HG02970 (cell line): Measurements from ENCODE around the gene CHD6.

Experiments used
- ATAC-seq: cut with Tn5 transposase; IDR thresholded peaks from one replicate; pipeline ENCODE4 v1.9.1; 2021; ENCODE audit warnings: mild to moderate bottlenecking, moderate library complexity, moderate number of reproducible peaks; ENCODE audit not compliant: unreplicated experiment, low FRiP score

CHD6 gene, protein sequence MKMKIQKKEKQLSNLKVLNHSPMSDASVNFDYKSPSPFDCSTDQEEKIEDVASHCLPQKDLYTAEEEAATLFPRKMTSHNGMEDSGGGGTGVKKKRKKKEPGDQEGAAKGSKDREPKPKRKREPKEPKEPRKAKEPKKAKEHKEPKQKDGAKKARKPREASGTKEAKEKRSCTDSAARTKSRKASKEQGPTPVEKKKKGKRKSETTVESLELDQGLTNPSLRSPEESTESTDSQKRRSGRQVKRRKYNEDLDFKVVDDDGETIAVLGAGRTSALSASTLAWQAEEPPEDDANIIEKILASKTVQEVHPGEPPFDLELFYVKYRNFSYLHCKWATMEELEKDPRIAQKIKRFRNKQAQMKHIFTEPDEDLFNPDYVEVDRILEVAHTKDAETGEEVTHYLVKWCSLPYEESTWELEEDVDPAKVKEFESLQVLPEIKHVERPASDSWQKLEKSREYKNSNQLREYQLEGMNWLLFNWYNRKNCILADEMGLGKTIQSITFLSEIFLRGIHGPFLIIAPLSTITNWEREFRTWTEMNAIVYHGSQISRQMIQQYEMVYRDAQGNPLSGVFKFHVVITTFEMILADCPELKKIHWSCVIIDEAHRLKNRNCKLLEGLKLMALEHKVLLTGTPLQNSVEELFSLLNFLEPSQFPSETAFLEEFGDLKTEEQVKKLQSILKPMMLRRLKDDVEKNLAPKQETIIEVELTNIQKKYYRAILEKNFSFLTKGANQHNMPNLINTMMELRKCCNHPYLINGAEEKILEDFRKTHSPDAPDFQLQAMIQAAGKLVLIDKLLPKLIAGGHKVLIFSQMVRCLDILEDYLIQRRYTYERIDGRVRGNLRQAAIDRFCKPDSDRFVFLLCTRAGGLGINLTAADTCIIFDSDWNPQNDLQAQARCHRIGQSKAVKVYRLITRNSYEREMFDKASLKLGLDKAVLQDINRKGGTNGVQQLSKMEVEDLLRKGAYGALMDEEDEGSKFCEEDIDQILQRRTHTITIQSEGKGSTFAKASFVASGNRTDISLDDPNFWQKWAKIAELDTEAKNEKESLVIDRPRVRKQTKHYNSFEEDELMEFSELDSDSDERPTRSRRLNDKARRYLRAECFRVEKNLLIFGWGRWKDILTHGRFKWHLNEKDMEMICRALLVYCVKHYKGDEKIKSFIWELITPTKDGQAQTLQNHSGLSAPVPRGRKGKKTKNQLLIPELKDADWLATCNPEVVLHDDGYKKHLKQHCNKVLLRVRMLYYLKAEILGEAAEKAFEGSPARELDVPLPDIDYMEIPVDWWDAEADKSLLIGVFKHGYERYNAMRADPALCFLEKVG (N-terminal part only)

GRCh38 chr20:41617902-41618806 lies at the start of gene CHD6:
Gene CHD6, minus strand, starts transcription at chr20:41618377. Its CDS starts 67,040 bp downstream, at chr20:41551337.
- peak; percentile 99 for ATAC-seq

- ATAC-seq = no peak
These were observed 46.4 kb upstream of the CHD6 start for GRCh38 chr20:41664584-41664983.

DNA sequence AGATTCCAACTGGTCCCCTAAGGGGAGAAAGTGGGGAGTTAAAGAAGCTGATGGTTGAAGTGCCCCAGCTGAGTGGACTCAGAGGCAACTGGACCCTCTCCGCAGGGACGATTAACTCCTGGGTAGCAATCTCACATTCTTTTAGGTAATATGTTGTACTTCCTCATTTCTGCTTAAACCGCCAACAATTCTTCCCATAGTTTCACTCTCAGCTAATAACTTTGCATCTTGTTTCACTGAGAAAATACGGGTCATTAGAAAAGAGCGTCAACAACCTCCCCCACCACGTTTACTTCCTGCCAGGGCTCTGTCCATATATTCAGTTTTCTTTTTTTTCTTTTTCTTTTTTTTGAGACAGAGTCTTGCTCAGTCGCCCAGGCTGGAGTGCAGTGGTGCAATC lies 39.5 kb upstream of the CHD6 start:
- no peak for ATAC-seq

- ATAC-seq = no peak
These were observed 37.9 kb upstream of the CHD6 start for GRCh38 chr20:41655962-41656618.

DNA sequence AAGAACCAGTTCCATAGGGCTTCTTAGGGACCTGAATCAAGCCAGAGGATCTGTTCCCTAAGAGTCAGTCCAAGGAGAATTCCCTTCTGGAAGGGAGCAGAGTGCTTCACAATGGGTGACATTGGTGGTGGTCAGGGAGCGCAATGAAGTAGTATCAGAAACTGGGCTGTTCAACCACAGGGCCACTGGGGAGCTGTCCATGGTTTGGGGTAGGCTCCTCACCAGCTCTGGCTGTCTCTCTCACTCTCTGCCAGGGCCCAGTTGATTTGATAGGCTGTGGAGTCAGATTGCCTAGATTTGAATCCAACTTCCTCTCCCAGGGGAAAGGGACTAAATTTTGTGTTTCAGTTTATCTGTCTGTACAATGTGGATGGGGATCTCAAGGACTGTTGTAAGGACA lies 36.7 kb upstream of the CHD6 start:
- no peak for ATAC-seq

DNA sequence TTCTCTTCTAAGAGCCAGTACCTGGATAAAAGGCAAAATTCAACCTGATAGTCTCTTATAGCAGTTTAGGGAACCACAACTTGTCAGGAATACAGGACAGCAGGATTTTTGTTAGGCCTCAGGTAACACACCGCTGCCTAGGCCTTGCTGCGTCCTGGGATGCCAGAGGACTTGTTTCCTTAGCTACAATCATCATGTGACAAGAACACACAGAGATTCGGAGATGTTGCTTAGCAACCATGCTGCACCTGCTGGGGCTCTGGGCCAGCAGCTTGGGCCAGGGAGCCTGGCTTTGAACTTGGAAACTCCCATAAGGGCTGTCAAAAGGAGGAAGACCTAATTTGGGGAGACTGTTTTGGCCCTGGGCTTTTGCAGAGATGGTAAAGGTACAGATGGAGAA lies 36.1 kb upstream of the CHD6 start:
- ATAC-seq = no peak

DNA sequence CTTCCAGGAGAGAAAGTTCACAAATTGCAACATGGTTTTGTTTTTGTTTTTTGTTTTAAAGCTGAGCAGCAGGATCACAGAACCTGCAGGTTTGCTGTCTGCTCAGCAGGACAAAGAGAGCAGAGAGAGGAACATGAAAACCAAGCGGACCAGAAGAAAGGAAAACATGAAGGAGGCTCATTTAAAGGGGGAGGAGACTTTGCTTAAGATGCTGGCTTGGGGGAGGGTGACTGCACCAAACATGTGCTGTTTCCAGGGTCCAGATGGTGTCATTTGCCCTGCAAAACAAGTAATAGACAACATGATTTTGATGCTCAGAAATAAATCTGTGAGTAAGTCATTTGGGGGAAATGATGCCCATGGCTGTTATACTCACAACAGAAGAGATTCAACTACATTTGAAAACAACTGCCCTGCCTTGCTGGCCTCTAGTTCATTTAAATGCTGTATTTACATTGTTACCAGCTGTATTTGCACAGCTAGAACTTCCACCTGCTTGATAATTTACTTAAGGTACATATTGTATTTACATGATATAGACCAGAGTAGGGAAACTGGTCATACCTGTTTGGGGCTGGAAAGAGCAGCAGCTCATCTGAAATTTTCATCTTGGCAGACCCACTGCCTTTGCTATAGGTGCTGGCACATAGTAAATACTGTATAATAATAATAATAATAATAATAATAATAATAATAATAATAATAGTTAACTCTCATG lies 32.2 kb upstream of the CHD6 start:
- ATAC-seq = no peak

DNA sequence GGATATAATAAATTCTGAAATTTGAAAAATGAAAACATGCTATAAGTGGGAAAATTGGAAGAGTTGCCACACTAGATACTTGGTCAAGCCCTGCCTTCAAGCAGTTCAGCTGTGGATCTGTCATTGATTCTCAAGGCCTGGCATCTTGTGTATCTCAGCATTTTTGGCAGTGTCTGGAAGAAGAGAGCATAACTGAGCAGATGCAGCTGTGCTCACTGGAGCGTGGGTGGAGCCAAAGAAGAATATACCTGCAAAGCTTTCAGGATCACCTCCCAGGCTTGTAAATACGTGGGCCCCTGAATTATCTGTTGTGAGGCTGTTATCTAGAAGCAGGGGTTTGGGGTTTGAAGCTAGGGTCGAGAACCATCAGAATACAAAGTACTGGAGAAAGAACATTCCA lies 31.3 kb upstream of the CHD6 start:
- no peak for ATAC-seq

DNA sequence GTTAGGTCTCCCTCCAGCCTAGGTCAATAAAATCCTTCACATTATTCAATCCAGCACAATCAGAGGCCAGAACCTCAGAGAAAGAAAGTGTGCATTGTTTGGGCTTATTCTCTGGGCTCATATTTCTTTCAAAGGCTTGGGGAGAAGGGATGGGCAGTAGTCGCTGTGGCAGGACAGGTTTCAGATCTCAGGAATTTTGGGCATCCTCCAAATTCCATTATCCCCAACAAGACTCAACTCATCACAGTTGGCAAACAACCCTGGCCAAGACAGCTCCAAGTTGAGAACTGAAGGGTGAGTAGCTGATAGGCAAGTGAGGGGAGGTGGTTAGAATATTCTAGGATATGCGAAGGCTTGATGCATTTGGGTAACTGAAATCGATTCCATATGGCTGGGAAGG lies 27.2 kb upstream of the CHD6 start:
- no peak for ATAC-seq

- no peak for ATAC-seq
These were observed 25.3 kb upstream of the CHD6 start for GRCh38 chr20:41643504-41643938.

DNA sequence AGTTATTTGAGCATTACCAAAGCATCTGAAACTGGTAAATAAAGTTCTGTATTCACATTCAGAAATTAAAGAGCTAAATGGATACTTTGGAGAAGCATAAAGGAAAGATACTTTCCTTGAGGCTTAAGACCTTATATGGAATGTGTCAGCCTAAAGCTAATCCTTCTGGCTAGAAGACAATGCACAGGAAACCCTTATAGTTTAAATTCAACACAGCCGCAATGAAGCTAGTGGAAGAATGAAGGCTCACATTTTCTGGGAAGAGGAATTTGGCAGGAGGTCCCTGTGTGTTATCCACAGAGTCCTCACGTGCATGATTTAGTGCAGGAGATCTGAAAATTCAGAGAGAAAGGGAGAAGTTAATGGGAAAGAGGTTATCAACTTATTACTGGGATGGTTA lies 21.5 kb upstream of the CHD6 start:
- ATAC-seq = no peak

DNA sequence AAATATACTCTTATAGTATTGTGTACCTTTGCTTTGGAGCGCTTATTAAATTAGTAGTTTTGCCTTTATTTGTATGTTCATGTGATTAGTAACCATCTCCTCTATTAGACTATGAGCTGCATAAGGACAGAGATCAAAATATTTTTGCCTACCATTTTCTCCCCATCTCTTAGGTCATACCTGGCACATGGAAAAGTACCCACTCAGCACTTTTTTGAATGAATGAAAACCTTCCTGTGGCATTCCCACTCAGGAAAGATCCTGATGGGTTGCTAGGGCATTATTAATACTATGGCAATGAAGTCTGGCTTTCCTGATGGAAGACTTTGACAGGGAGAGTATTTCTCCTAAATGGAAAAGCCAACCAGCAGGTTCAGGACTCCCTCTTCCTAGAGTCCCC lies 20.3 kb upstream of the CHD6 start:
- ATAC-seq = no peak

- ATAC-seq = no peak
These were observed 17.0 kb upstream of the CHD6 start for GRCh38 chr20:41635158-41635557.

GRCh38 chr20:41632896-41633295 lies 14.7 kb upstream of the CHD6 start:
- no peak for ATAC-seq

DNA sequence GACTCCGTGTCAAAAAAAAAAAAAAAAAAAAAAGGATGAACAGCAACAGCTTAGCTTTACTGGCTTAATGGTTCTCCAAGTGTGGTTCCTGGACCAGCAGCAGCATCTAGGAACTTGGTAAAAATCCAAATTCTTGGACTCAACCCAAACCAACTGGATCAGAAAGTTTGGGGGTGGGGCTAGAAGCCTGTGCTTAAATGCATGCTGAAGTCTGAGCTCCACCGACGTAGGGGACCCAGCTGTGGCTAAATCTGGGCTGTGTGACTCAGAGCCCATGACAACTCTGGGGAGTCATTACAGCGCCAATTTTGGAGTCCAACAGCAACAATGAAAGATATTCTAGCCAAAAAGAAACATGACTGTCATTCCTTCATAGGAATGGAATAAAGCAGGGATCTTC lies 13.6 kb upstream of the CHD6 start:
- no peak for ATAC-seq

DNA sequence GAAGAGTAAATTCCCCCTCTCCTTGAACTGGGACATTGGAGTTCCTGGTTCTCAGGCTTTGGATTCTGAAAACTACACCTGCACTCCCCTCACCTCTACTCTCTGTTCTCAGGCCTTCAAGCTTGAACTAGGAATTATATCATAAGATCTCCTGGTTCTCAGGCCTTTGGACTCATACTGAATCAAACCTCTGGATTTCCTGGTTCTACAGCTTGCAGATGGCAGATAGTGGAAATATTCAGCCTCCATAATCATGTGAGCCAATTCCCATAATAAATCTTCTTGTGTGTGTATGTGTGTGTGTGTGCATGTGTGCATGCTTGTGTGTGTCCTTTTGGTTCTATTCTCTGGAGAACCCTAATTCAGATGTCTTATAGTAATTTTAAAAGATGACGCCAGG lies 12.7 kb upstream of the CHD6 start:
- no peak for ATAC-seq

GRCh38 chr20:41627611-41628244 lies 9.6 kb upstream of the CHD6 start:
- ATAC-seq = no peak

- ATAC-seq = no peak
These were observed 8.9 kb upstream of the CHD6 start for GRCh38 chr20:41627001-41627495.
